ENCODE measurements around the gene GPR55. TPM values are rescaled to one million over a fixed set of nuclear protein-coding genes. Genes with fewer than 3 reads are reported as not detected.

Gene GPR55
- total RNA-seq, 1 experiment from 2014 or later, result not detected

DNA sequence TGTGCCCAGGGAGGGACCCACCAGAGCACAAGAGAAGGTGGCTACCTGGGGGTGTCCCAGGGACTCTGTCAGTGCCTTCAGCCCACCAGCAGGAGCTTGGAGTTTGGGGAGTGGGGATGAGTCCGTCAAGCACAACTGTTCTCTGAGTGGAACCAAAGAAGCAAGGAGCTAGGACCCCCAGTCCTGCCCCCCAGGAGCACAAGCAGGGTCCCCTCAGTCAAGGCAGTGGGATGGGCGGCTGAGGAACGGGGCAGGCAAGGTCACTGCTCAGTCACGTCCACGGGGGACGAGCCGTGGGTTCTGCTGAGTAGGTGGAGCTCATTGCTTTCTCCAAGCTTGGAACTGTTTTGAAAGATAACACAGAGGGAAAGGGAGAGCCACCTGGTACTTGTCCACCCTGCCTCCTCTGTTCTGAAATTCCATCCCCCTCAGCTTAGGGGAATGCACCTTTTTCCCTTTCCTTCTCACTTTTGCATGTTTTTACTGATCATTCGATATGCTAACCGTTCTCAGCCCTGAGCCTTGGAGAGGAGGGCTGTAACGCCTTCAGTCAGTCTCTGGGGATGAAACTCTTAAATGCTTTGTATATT is 46.3 kb downstream of the GPR55 start:
- no peak overlapping the region for H3K4me2 ChIP-seq (ENCODE audit: insufficient read depth, insufficient read length, low read length)
- H2BK5ac ChIP-seq (ENCODE audit: insufficient read length, low read length), result no peak overlapping the region
- peak; percentile 10 for DNase-seq
- no peak overlapping the region for H3K27ac ChIP-seq (ENCODE audit: insufficient read length, low read depth, low read length)
- peaks cover 6 to 12% of the 10 kb centered on the region in 2 experiments for H3K4me1 Mint-ChIP-seq
- no peak overlapping the region for H4K5ac ChIP-seq (ENCODE audit: insufficient read length, low read depth, low read length)
- no peak overlapping the region for H3K14ac ChIP-seq (ENCODE audit: insufficient read depth, low read length)
- H4K8ac ChIP-seq (replicated peaks; ENCODE audit: insufficient read length, low read depth, low read length), result no peak overlapping the region
- no peak overlapping the region for H3K4me3 Mint-ChIP-seq
- H3K23me2 ChIP-seq (ENCODE audit: insufficient read length, low read depth, low read length, poor library complexity, severe bottlenecking), result no peaks in the 10 kb centered on the region
- peak overlapping the region in 1 of 3 experiments; percentile 33; a peak in 1 of 7 replicates for H3K27ac Mint-ChIP-seq
- no peak overlapping the region for H2AK5ac ChIP-seq (ENCODE audit: insufficient read length, low read length)
- H3K56ac ChIP-seq (ENCODE audit: insufficient read length, low read depth, low read length), result no peak overlapping the region
- WGBS (ENCODE audit: extremely low coverage, insufficient read length, low lambda C conversion rate), result no CpG with 5 or more reads among the region's 10 CpGs
- H3K9me3 ChIP-seq (ENCODE audit: control insufficient read depth, low read depth, low read length), result no peaks in the 10 kb centered on the region
- H2BK15ac ChIP-seq (ENCODE audit: low read depth, low read length), result no peak overlapping the region
- H2BK12ac ChIP-seq (ENCODE audit: insufficient read length, low read depth, low read length), result no peak overlapping the region
- no peaks in the 10 kb centered on the region for H3K27me3 ChIP-seq (ENCODE audit: insufficient read depth, low read length)
- peaks cover 52 to 74% (median 67%) of the 10 kb centered on the region in 3 experiments for H3K36me3 Mint-ChIP-seq (ENCODE audit: insufficient read depth in 1 of 3, low read depth in 3 of 3)
- no peaks in the 10 kb centered on the region for H3K9me3 Mint-ChIP-seq
- no peaks in the 10 kb centered on the region for H4K20me1 ChIP-seq (ENCODE audit: control insufficient read depth, insufficient read depth, insufficient read length)
- H3K79me2 ChIP-seq (ENCODE audit: insufficient read depth, low read length), result no peaks in the 10 kb centered on the region
- no peaks in the 10 kb centered on the region for H3K27me3 Mint-ChIP-seq (ENCODE audit: low read depth)
- H4K91ac ChIP-seq (ENCODE audit: insufficient read length, low read depth, low read length), result no peak overlapping the region
- H3K9ac ChIP-seq (ENCODE audit: extremely low read depth, insufficient read length, low read length), result no peak overlapping the region
- TF ChIP-seq, protein P1, sequence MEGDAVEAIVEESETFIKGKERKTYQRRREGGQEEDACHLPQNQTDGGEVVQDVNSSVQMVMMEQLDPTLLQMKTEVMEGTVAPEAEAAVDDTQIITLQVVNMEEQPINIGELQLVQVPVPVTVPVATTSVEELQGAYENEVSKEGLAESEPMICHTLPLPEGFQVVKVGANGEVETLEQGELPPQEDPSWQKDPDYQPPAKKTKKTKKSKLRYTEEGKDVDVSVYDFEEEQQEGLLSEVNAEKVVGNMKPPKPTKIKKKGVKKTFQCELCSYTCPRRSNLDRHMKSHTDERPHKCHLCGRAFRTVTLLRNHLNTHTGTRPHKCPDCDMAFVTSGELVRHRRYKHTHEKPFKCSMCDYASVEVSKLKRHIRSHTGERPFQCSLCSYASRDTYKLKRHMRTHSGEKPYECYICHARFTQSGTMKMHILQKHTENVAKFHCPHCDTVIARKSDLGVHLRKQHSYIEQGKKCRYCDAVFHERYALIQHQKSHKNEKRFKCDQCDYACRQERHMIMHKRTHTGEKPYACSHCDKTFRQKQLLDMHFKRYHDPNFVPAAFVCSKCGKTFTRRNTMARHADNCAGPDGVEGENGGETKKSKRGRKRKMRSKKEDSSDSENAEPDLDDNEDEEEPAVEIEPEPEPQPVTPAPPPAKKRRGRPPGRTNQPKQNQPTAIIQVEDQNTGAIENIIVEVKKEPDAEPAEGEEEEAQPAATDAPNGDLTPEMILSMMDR (conservative IDR thresholded peaks at IDR 0.05), result no peak
- no peak overlapping the region for H2AFZ ChIP-seq (ENCODE audit: low read length)
- no peak overlapping the region for H2BK120ac ChIP-seq (ENCODE audit: low read depth, low read length, poor library complexity, severe bottlenecking)
- no peak overlapping the region for H3T11ph ChIP-seq (ENCODE audit: low read length)
- no peak overlapping the region for H2BK20ac ChIP-seq (ENCODE audit: low read depth, low read length, poor library complexity, severe bottlenecking)
- no peak overlapping the region for H3K18ac ChIP-seq (ENCODE audit: insufficient read length, low read depth, low read length)
- H3K4me1 ChIP-seq (ENCODE audit: insufficient read depth, low read length), result no peaks in the 10 kb centered on the region; the same call in 1 of the 2 replicates
- H3K4ac ChIP-seq (ENCODE audit: low read depth, low read length), result no peak overlapping the region
- H3K23ac ChIP-seq (ENCODE audit: insufficient read length, low read depth, low read length), result no peak overlapping the region
- H3K79me1 ChIP-seq (ENCODE audit: insufficient read depth, low read depth, low read length, poor library complexity, severe bottlenecking), result no peaks in the 10 kb centered on the region
